ENCODE results near the gene TAB2.

TAB2 gene

GRCh38 chr6:149317644-149318571, at the start of gene TAB2:
Gene TAB2 (plus strand): TSS chr6:149317712. CDS start chr6:149369998, 52,286 bp downstream.
- DNase-seq: no peak

GRCh38 chr6:149268146-149268545, 49.4 kb upstream of the TAB2 start:
- no peak for DNase-seq

GRCh38 chr6:149268768-149269167, 48.7 kb upstream of the TAB2 start:
- DNase-seq: no peak

- DNase-seq: no peak
Measured at GRCh38 chr6:149270616-149271015, 46.9 kb upstream of the TAB2 start.

- no peak for DNase-seq
Measured at GRCh38 chr6:149271348-149272340, 45.9 kb upstream of the TAB2 start.

GRCh38 chr6:149273318-149273717, 44.2 kb upstream of the TAB2 start:
- no peak for DNase-seq

- DNase-seq: no peak
Measured at GRCh38 chr6:149275621-149276020, 41.9 kb upstream of the TAB2 start.

- no peak for DNase-seq
Measured at GRCh38 chr6:149277621-149278020, 39.9 kb upstream of the TAB2 start.

GRCh38 chr6:149278997-149279396, 38.5 kb upstream of the TAB2 start:
- DNase-seq: no peak

GRCh38 chr6:149284904-149285303, 32.6 kb upstream of the TAB2 start:
- no peak for DNase-seq

- DNase-seq: no peak
Measured at GRCh38 chr6:149285626-149286025, 31.9 kb upstream of the TAB2 start.

GRCh38 chr6:149286905-149287304, 30.6 kb upstream of the TAB2 start:
- DNase-seq: no peak

GRCh38 chr6:149289192-149289781, 28.2 kb upstream of the TAB2 start:
- no peak for DNase-seq

- no peak for DNase-seq
Measured at GRCh38 chr6:149289966-149290365, 27.5 kb upstream of the TAB2 start.

- DNase-seq: no peak
Measured at GRCh38 chr6:149293244-149293643, 24.3 kb upstream of the TAB2 start.

GRCh38 chr6:149300563-149300962, 16.9 kb upstream of the TAB2 start:
- no peak for DNase-seq

- no peak for DNase-seq
Measured at GRCh38 chr6:149302723-149303122, 14.8 kb upstream of the TAB2 start.

- DNase-seq: no peak
Measured at GRCh38 chr6:149303468-149303867, 14.0 kb upstream of the TAB2 start.

- no peak for DNase-seq
Measured at GRCh38 chr6:149305372-149305771, 12.1 kb upstream of the TAB2 start.

- DNase-seq: no peak
Measured at GRCh38 chr6:149306967-149307366, 10.5 kb upstream of the TAB2 start.

GRCh38 chr6:149311293-149311692, 6.2 kb upstream of the TAB2 start:
- no peak for DNase-seq

- DNase-seq: no peak
Measured at GRCh38 chr6:149311766-149312165, 5.7 kb upstream of the TAB2 start.

- no peak for DNase-seq
Measured at GRCh38 chr6:149313070-149313469, 4.4 kb upstream of the TAB2 start.
